Testis (tissue), 3 donors: ENCODE data around the gene TP53BP2. TPM values are rescaled to one million over a fixed set of nuclear protein-coding genes. Genes with fewer than 3 reads are reported as not detected.

Experiments used
- DNase-seq: peaks from one replicate; pipeline ENCODE4 v3.0.0-alpha.2; 2019
- H3K27ac ChIP-seq, 2 donors: fragments of 200-600 bp; sonication (generic); one replicate each; pipeline ENCODE4 v1.5.1; 2019
- H3K27me3 ChIP-seq: fragments of 200-600 bp; sonication (generic); one replicate; pipeline ENCODE4 v1.5.1; 2019
- H3K36me3 ChIP-seq: fragments of 200-600 bp; sonication (generic); one replicate; pipeline ENCODE4 v1.5.1; 2017; ENCODE audit warnings: low read depth; ENCODE audit errors: missing control alignments
- H3K4me1 ChIP-seq: fragments of 200-600 bp; sonication (generic); one replicate; pipeline ENCODE4 v1.5.1; 2019
- H3K4me3 ChIP-seq, 2 donors: fragments of 200-600 bp; sonication (generic); one replicate each; pipeline ENCODE4 v1.5.1; 2017 to 2019
- H3K9me3 ChIP-seq: fragments of 200-600 bp; sonication (generic); one replicate; pipeline ENCODE4 v1.5.1; 2017
- CTCF ChIP-seq, 3 experiments: fragments of 450-650 bp in 2 of 3; fragments of 200-600 bp in 1 of 3; sonication (generic) in 1 of 3; IDR thresholded peaks; one replicate each; pipeline ENCODE4 v1.5.1; 2016 to 2019; ENCODE audit warnings: antibody characterized with exemption in 3 of 3, mild to moderate bottlenecking in 2 of 3, moderate library complexity in 1 of 3
- POLR2A ChIP-seq: fragments of 450-650 bp; IDR thresholded peaks from one replicate; pipeline ENCODE4 v1.6.1; 2017; ENCODE audit warnings: antibody characterized with exemption, mild to moderate bottlenecking, moderate library complexity
- WGBS, 2 donors: methylation state at CpG; one replicate each; pipeline ENCODE4 v1.1.5; 2018; 5-methylcytosine and 5-hydroxymethylcytosine counted together
- intact Hi-C: fragments of 100-400 bp; cut with DNase I; formaldehyde crosslinking; loops from one replicate; pipeline ENCODE4 v1.15.1; 2023; ENCODE audit warnings: low total_unique reads
- polyA plus RNA-seq: library from polyadenylated mRNA; stranded (reverse); fragments of 350-450 nt; fragmentation: Illumina TruSeq; extraction: RNeasy Lipid Tissue Mini Kit (QIAGEN cat#74804); gene quantifications from one replicate; pipeline ENCODE4 v1.2.3, GENCODE V29; 2014; ENCODE audit warnings: low read depth, low replicate concordance; ENCODE audit not compliant: insufficient read depth
- total RNA-seq, 2 donors: library from RNA; depleted of rRNA; stranded (reverse); fragments of >200 nt; gene quantifications; one replicate each; pipeline ENCODE4 v1.2.3, GENCODE V29; 2016

Gene TP53BP2
- total and polyA plus RNA-seq, 3 donors from 2014 or later: 29.6 to 99.3 (median 64.3) TPM

DNA sequence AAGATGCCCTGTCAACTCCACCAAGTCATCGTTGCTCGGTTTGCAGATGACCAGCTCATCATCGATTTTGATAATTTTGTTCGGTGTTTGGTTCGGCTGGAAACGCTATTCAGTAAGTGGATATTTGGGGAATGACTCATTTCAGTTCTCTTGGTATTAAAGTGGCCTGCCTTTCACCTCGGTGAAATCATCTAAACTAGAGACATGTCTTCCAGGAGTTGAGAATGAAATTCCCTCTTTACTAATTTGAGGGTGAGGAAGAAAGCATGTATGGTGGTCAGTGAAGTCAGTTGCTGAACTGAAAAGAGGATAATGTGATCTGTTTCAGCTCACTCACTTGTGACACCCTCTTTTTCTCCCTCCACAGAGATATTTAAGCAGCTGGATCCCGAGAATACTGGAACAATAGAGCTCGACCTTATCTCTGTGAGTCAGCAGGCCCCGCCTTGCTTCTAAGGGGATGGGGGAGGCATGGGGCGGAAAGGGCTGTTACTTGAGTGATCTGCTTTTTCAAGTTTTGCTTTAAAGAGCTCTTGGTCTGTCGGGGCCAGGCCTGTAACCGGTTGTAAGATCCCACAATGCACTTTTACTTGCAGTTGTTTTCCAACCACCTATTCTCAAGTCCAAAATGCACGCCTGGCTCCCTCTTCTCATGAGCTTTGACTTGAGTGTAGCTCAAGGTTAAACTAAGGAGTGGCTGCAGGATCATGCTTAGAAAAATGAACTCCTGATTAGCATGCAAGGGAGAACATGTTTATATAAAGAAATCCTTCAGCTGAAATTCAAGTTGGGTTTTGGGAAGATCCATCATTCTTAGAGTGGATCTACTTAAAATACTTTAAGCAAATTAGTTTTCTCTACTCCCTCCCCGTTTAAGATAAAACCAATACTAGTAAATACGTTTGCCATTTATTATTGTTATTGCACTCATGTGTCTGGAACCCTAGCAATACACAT is 73.7 kb downstream of the TP53BP2 start:
- peak; percentile 85 for DNase-seq
- no peaks in the 10 kb centered on the region for H3K27me3 ChIP-seq
- intact Hi-C loops: no loop called here
- no peaks in the 10 kb centered on the region for H3K36me3 ChIP-seq
- H3K9me3 ChIP-seq: no peaks in the 10 kb centered on the region
- peaks cover 21% of the 10 kb centered on the region for H3K4me1 ChIP-seq
- TF ChIP-seq CTCF (IDR thresholded peaks at IDR 0.05) (no peak), POLR2A (no peak)
- H3K4me3 ChIP-seq: no peak overlapping the region
- 24 to 32% methylated on average over 16 of the region's 16 CpGs for WGBS, 2 donors
- peak overlapping the region; percentile 31 to 93 for H3K27ac ChIP-seq

DNA sequence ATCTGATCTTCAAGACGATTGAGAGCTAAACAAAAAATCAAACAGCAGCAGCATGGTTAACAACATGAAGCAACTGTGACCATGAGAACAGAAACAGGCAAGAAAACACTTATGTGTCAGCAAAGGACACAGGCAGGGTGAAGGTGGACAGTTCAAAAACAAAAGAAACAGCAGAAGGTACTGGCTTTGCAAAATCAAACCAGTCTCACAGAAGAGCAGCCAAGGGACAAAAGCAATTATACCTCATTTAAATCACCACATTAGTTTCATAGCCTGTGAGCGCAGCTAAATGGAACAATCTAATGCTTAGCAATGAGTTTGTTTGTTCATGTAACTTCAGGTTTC is 74.3 kb downstream of the TP53BP2 start:
- Histone ChIP-seq H3K4me3 (no peak overlapping the region), H3K36me3 (no peaks in the 10 kb centered on the region), H3K27me3 (no peaks in the 10 kb centered on the region), H3K4me1 (peaks cover 21% of the 10 kb centered on the region), H3K9me3 (no peaks in the 10 kb centered on the region), H3K27ac (peak overlapping the region; percentile 31 to 93)
- intact Hi-C loops: no loop called here
- no peak for DNase-seq
- no peak for TF ChIP-seq POLR2A
- no peak for TF ChIP-seq CTCF (IDR thresholded peaks at IDR 0.05)
- WGBS, 2 donors: 53 to 55% methylated on average over 2 of the region's 2 CpGs

DNA sequence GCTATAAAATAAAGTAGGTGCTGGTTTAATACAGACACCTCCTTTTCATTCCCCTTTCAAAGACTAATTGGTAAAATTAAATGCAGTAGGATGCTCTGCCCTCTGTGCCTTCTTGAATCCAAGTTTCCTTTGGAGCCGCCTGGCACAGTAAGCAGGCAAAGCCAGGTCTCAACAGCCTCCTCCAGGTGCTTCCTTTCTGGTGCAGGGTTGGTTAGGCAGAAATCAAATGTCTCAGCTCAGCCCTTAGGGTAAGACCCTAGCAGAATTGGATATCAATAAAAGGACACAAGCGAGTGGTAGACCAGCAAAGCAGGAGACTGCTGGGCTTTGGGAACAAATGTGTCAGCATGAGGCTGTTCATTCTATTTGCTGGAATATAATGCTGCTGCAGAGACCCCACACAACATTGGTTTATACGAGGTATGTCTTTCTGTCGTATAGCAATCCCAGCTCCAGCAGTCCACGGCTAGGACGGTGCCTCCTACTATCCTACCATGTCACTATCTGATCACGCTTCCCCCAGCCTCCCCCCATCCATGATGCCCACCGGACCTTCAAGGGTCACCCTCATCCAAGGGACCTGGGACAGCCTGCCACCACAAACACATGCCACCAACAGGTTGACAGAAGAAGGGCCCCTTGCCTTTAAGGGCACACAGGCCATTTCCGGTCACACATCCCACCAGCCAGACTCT is 75.0 kb downstream of the TP53BP2 start:
- no peaks in the 10 kb centered on the region for H3K36me3 ChIP-seq
- WGBS, 2 donors: 91 to 92% methylated on average over 9 of the region's 9 CpGs
- intact Hi-C loops: no loop called here
- peaks cover 21% of the 10 kb centered on the region for H3K4me1 ChIP-seq
- peak overlapping the region; percentile 31 to 93 for H3K27ac ChIP-seq
- TF ChIP-seq CTCF (IDR thresholded peaks at IDR 0.05) (no peak), POLR2A (no peak)
- no peaks in the 10 kb centered on the region for H3K27me3 ChIP-seq
- no peak overlapping the region for H3K4me3 ChIP-seq
- H3K9me3 ChIP-seq: no peaks in the 10 kb centered on the region
- no peak for DNase-seq

DNA sequence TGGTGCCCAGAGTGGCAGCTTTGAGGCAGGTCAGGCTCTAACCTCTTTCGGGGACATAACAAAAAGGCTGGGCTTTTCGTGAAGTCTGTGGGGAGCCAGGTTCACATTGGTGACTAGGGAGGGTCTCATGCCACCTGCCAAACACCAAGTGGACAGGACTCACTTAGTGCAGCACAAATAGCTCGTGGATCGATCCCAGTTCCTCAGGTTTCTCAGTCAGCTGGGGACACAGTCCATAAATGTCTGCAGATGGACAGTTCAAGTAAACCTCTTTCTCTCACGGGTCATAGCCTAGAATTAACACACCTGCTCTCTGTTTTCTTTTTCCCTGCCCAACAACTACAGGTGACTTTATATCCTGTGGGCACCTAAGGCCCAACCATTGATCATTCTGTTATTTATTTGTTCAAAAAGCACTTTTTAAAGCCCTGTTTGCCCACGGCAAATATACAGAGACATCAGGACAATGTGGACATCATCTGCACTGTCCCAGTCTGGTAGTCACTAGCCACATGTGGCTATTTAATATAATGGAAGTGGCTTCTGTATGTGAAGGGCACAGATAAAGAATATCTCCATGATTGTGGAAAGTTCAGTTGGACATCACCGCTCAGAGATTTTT is 79.9 kb downstream of the TP53BP2 start:
- H3K4me1 ChIP-seq: peaks cover 12% of the 10 kb centered on the region
- peak overlapping the region; percentile 46 to 75 for H3K27ac ChIP-seq
- TF ChIP-seq CTCF (IDR thresholded peaks at IDR 0.05) (no peak), POLR2A (no peak)
- 71 to 75% methylated on average over 5 to 7 of the region's 7 CpGs for WGBS, 2 donors
- no peak overlapping the region for H3K4me3 ChIP-seq
- H3K9me3 ChIP-seq: no peaks in the 10 kb centered on the region
- no peak for DNase-seq
- no peaks in the 10 kb centered on the region for H3K27me3 ChIP-seq
- no peaks in the 10 kb centered on the region for H3K36me3 ChIP-seq
- intact Hi-C loops: no loop called here
